H9 (cell line): Measurements from ENCODE around the gene LCTL. TPM values are rescaled to one million over a fixed set of nuclear protein-coding genes. Genes with fewer than 3 reads are reported as not detected.

ENCODE experiments used
- DNase-seq: peaks from one replicate; pipeline ENCODE4 v3.0.0-alpha.2; 2017
- H2AFZ ChIP-seq: one replicate; pipeline ENCODE4 v1.6.1; 2013; ENCODE audit warnings: mild to moderate bottlenecking, low read length, control low read depth, moderate library complexity
- H2AK5ac ChIP-seq: 2 replicates; pipeline ENCODE4 v1.6.1; 2013; ENCODE audit warnings: low read length, control low read depth, mixed read lengths; ENCODE audit not compliant: insufficient read length
- H2BK120ac ChIP-seq: one replicate; pipeline ENCODE4 v1.6.1; 2013; ENCODE audit warnings: low read depth, mild to moderate bottlenecking, low read length, control low read depth, inconsistent platforms; ENCODE audit not compliant: poor library complexity, severe bottlenecking
- H2BK12ac ChIP-seq: 2 replicates; pipeline ENCODE4 v1.6.1; 2013; ENCODE audit warnings: low read length, control low read depth, mixed read lengths, low read depth; ENCODE audit not compliant: insufficient read length
- H2BK15ac ChIP-seq: 2 replicates; pipeline ENCODE4 v1.6.1; 2013; ENCODE audit warnings: low read depth, low read length, control low read depth
- H2BK20ac ChIP-seq: one replicate; pipeline ENCODE4 v1.6.1; 2013; ENCODE audit warnings: low read depth, mild to moderate bottlenecking, low read length, control low read depth, inconsistent platforms; ENCODE audit not compliant: poor library complexity, severe bottlenecking
- H2BK5ac ChIP-seq: 2 replicates; pipeline ENCODE4 v1.6.1; 2013; ENCODE audit warnings: low read length, control low read depth, mixed read lengths; ENCODE audit not compliant: insufficient read length
- H3K14ac ChIP-seq: 2 replicates; pipeline ENCODE4 v1.6.1; 2013; ENCODE audit warnings: low read length, control low read depth; ENCODE audit not compliant: insufficient read depth
- H3K18ac ChIP-seq: 2 replicates; pipeline ENCODE4 v1.6.1; 2013; ENCODE audit warnings: low read depth, mild to moderate bottlenecking, mixed read lengths, low read length, control low read depth; ENCODE audit not compliant: insufficient read length
- H3K23ac ChIP-seq: 2 replicates; pipeline ENCODE4 v1.6.1; 2013; ENCODE audit warnings: low read length, control low read depth, mixed read lengths, low read depth; ENCODE audit not compliant: insufficient read length
- H3K23me2 ChIP-seq: 2 replicates; pipeline ENCODE4 v1.6.1; 2013; ENCODE audit warnings: low read depth, mild to moderate bottlenecking, mixed read lengths, low read length, control low read depth; ENCODE audit not compliant: insufficient read length, poor library complexity, severe bottlenecking
- H3K27ac ChIP-seq: 2 replicates; pipeline ENCODE4 v1.5.1; 2013; ENCODE audit warnings: low read length, control low read depth, mixed read lengths, low read depth; ENCODE audit not compliant: insufficient read length
- H3K27me3 ChIP-seq: 2 replicates; pipeline ENCODE4 v1.6.1; 2013; ENCODE audit warnings: low read length, control low read depth, inconsistent platforms; ENCODE audit not compliant: insufficient read depth
- H3K4ac ChIP-seq: 2 replicates; pipeline ENCODE4 v1.6.1; 2013; ENCODE audit warnings: low read depth, mild to moderate bottlenecking, control low read depth, inconsistent platforms, low read length, moderate library complexity
- H3K4me1 ChIP-seq: 2 replicates; pipeline ENCODE4 v1.6.1; 2013; ENCODE audit warnings: low read length, control low read depth, inconsistent platforms; ENCODE audit not compliant: insufficient read depth
- H3K4me2 ChIP-seq: 2 replicates; pipeline ENCODE4 v1.6.1; 2013; ENCODE audit warnings: low read length, control low read depth, mixed read lengths; ENCODE audit not compliant: insufficient read length, insufficient read depth
- H3K56ac ChIP-seq: 2 replicates; pipeline ENCODE4 v1.6.1; 2013; ENCODE audit warnings: low read depth, mild to moderate bottlenecking, mixed read lengths, low read length, control low read depth; ENCODE audit not compliant: insufficient read length
- H3K79me1 ChIP-seq: 2 replicates; pipeline ENCODE4 v1.6.1; 2013; ENCODE audit warnings: low read depth, mild to moderate bottlenecking, moderate library complexity, low read length, control low read depth, inconsistent platforms; ENCODE audit not compliant: insufficient read depth, poor library complexity, severe bottlenecking
- H3K79me2 ChIP-seq: 2 replicates; pipeline ENCODE4 v1.6.1; 2013; ENCODE audit warnings: low read length, control low read depth, inconsistent platforms; ENCODE audit not compliant: insufficient read depth
- H3K9ac ChIP-seq: 2 replicates; pipeline ENCODE4 v1.6.1; 2013; ENCODE audit warnings: low read length, control low read depth, mixed read lengths; ENCODE audit not compliant: insufficient read length; ENCODE audit errors: extremely low read depth
- H3K9me3 ChIP-seq: one replicate; pipeline ENCODE4 v1.6.1; 2013; ENCODE audit warnings: low read depth, low read length, inconsistent platforms; ENCODE audit not compliant: control insufficient read depth
- H3T11ph ChIP-seq: one replicate; pipeline ENCODE4 v1.6.1; 2013; ENCODE audit warnings: mild to moderate bottlenecking, low read length, control low read depth, inconsistent platforms
- H4K20me1 ChIP-seq: one replicate; pipeline ENCODE4 v1.6.1; 2013; ENCODE audit not compliant: control insufficient read depth, insufficient read length, insufficient read depth
- H4K5ac ChIP-seq: 2 replicates; pipeline ENCODE4 v1.6.1; 2013; ENCODE audit warnings: low read depth, mild to moderate bottlenecking, mixed read lengths, low read length, control low read depth; ENCODE audit not compliant: insufficient read length
- H4K8ac ChIP-seq: replicated peaks from 2 replicates; pipeline ENCODE4 v1.6.1; 2013; ENCODE audit warnings: low read length, control low read depth, mixed read lengths, low read depth; ENCODE audit not compliant: insufficient read length
- H4K91ac ChIP-seq: 2 replicates; pipeline ENCODE4 v1.6.1; 2013; ENCODE audit warnings: low read depth, mild to moderate bottlenecking, moderate library complexity, mixed read lengths, low read length, control low read depth; ENCODE audit not compliant: insufficient read length
- H3K27ac Mint-ChIP-seq, 3 experiments: 2 replicates in 2 of 3; 3 replicates in 1 of 3; pipeline ENCODE4 v1.8.0; 2020 to 2021; ENCODE audit warnings: mixed read lengths in 3 of 3, mild to moderate bottlenecking in 1 of 3, moderate library complexity in 1 of 3
- H3K27me3 Mint-ChIP-seq: 2 replicates; pipeline ENCODE4 v1.8.0; 2021; ENCODE audit warnings: low read depth, mild to moderate bottlenecking, moderate library complexity, mixed read lengths
- H3K36me3 Mint-ChIP-seq, 3 experiments: 2 replicates in 2 of 3; 3 replicates in 1 of 3; pipeline ENCODE4 v1.8.0; 2020 to 2021; ENCODE audit warnings: low read depth in 3 of 3, mixed read lengths in 3 of 3; ENCODE audit not compliant: insufficient read depth in 1 of 3
- H3K4me1 Mint-ChIP-seq, 2 experiments: 2 replicates each; pipeline ENCODE4 v1.8.0; 2020; ENCODE audit warnings: mixed read lengths in 2 of 2
- H3K4me3 Mint-ChIP-seq, 2 experiments: 2 replicates in 1 of 2; 3 replicates in 1 of 2; pipeline ENCODE4 v1.8.0; 2020 to 2021; ENCODE audit warnings: mild to moderate bottlenecking in 2 of 2, mixed read lengths in 2 of 2, moderate library complexity in 1 of 2
- H3K9me3 Mint-ChIP-seq, 2 experiments: 2 replicates in 1 of 2; 3 replicates in 1 of 2; pipeline ENCODE4 v1.8.0; 2020; ENCODE audit warnings: mild to moderate bottlenecking in 2 of 2, mixed read lengths in 2 of 2, moderate library complexity in 1 of 2
- CTCF ChIP-seq: fragments of 200-600 bp; sonication (generic); conservative IDR thresholded peaks from 3 replicates; pipeline ENCODE4 v1.8.0; 2021; ENCODE audit warnings: antibody characterized with exemption, mild to moderate bottlenecking
- WGBS: extraction: QIAGEN DNeasy Blood & Tissue Kit; methylation state at CpG from one replicate; pipeline ENCODE4 v1.1.7; 2013; ENCODE audit warnings: missing lambda C conversion rate, low lambda C conversion rate, mixed read lengths; ENCODE audit not compliant: insufficient read length; ENCODE audit errors: extremely low coverage; 5-methylcytosine and 5-hydroxymethylcytosine counted together
- total RNA-seq: library from RNA; stranded (reverse); gene quantifications from 2 replicates; pipeline ENCODE4 v1.2.1, GENCODE V29; 2021

LCTL gene
- total RNA-seq, 1 experiment from 2014 or later = 2.3 TPM

- H3K27ac Mint-ChIP-seq = peak overlapping the region in 1 of 3 experiments; percentile 76; a peak in 1 of 7 replicates
- no CpG with 5 or more reads among the region's 4 CpGs for WGBS
- Histone ChIP-seq H4K8ac (no peak overlapping the region), H2BK120ac (no peak overlapping the region), H2AFZ (no peak overlapping the region), H3K4me2 (no peak overlapping the region), H3K4ac (no peak overlapping the region), H2AK5ac (no peak overlapping the region), H3K56ac (no peak overlapping the region), H3K23ac (no peak overlapping the region), H3K4me1 (peaks cover 2% of the 10 kb centered on the region; the same call in 1 of the 2 replicates), H3K9ac (no peak overlapping the region), H2BK20ac (no peak overlapping the region), H4K91ac (no peak overlapping the region), H3K79me2 (no peaks in the 10 kb centered on the region), H2BK15ac (no peak overlapping the region), H3K27ac (no peak overlapping the region), H3K18ac (no peak overlapping the region), H2BK5ac (no peak overlapping the region), H3T11ph (no peak overlapping the region), H4K20me1 (no peaks in the 10 kb centered on the region), H4K5ac (no peak overlapping the region), H2BK12ac (no peak overlapping the region), H3K79me1 (no peaks in the 10 kb centered on the region), H3K9me3 (no peaks in the 10 kb centered on the region), H3K27me3 (no peaks in the 10 kb centered on the region), H3K23me2 (no peaks in the 10 kb centered on the region), H3K14ac (no peak overlapping the region)
- no peak for DNase-seq
- H3K4me1 Mint-ChIP-seq = peaks cover 24 to 33% of the 10 kb centered on the region in 2 experiments
- no peak for TF ChIP-seq CTCF
- no peaks in the 10 kb centered on the region for H3K27me3 Mint-ChIP-seq
- no peaks in the 10 kb centered on the region for H3K9me3 Mint-ChIP-seq
- H3K36me3 Mint-ChIP-seq = peaks cover 0 to 10% (median 2%) of the 10 kb centered on the region in 3 experiments; a peak in 3 of 7 replicates
- no peak overlapping the region for H3K4me3 Mint-ChIP-seq
Observed at GRCh38 chr15:66563126-66563525, 2.7 kb downstream of the LCTL start.
